ENCODE measurements around the gene BMPR2. TPM values are rescaled to one million over a fixed set of nuclear protein-coding genes. Genes with fewer than 3 reads are reported as not detected.
"Not testable (repeated sequence)": the region's sequence is repeated elsewhere in the genome, so short reads cannot be mapped to it uniquely, and the experiment has no call there.

Gene BMPR2
- 10 to 100 TPM; 12.8 to 14.6 TPM for total RNA-seq

DNA sequence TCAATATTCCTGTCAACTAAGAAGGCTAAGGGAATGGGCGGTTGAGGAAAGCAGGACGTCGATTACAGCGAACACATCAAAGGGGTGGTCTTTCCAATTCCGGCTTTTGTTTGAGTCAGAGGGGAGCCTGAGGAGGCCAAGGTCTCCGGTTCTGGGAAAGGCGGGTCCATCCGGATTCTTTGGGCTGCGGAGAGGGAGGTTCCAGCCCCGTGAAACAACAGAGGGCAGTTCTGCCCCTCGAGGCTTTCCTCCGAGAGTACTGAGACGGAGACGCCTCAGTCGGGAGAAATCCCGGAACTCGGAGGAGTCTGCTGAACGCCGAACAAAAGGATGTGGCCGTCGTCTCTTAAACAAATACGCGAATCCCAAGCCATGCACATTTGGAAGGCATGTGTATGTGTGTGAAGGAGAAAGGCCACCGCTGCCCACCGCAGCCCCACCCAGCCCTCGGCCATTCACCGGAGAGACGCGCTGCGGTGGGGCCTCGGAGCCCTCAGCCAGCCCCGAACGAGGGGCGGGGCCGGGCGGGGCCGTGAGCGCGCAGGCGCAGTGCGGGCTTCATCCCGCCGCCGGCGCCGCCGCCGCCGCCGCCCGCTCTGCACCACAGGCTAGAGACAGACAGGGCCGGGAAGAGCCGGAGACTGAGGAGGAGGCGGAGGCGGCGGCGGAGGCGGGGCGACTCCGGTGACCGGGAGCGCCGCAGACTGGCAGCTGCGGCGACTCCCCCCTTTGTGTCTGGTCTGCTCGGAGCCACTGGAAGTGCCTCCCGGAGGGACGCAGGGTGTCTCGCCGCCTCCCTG is at the start of gene BMPR2:
TSS of gene BMPR2 (plus strand) at position 719 of the 800 bp plus-strand sequence. CDS start 1,148 bp downstream, outside the sequence.
- peak; percentile 93 for DNase-seq
- POLR2A ChIA-PET = no interaction called here
- ATAC-seq (ENCODE audit: low read depth) = peak; percentile 89
- H3K9me3 Mint-ChIP-seq = no peaks in the 10 kb centered on the region
- peak within 1 kb of the TSS; percentile 98 for H3K4me3 Mint-ChIP-seq
- peaks cover 1% of the 10 kb centered on the region for H3K36me3 Mint-ChIP-seq
- H3K27me3 Mint-ChIP-seq = peaks cover 14% of the 10 kb centered on the region
- peak within 1 kb of the TSS; percentile 89 for H3K27ac Mint-ChIP-seq
- H3K4me1 Mint-ChIP-seq = peaks cover 20% of the 10 kb centered on the region

DNA sequence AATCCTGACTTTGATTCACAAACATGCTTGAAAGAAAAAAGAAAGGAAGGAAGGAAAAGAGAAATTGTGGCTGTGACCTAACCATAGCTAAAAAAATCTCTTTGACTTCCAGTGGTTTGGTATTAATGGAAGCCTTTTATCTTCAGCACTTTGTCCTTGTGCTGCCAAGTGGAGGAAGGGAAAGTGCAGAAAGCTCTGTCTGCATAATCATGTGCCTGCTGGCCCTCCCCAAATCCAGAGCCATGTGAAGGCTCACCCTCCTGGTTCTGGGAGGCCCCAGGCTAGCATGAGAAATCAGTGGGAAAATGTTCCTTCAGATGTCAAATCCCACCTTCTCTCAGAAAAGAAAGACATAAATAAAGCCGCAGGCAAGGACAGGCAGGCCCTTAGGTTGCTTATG is 48.3 kb upstream of the BMPR2 start:
- Mint-ChIP-seq H3K4me3 (no peak overlapping the region), H3K27ac (no peak overlapping the region), H3K4me1 (peaks cover 2% of the 10 kb centered on the region), H3K9me3 (no peaks in the 10 kb centered on the region), H3K27me3 (no peaks in the 10 kb centered on the region), H3K36me3 (no peaks in the 10 kb centered on the region)
- POLR2A ChIA-PET = no interaction called here
- ATAC-seq (ENCODE audit: low read depth) (no peak), DNase-seq (no peak)

DNA sequence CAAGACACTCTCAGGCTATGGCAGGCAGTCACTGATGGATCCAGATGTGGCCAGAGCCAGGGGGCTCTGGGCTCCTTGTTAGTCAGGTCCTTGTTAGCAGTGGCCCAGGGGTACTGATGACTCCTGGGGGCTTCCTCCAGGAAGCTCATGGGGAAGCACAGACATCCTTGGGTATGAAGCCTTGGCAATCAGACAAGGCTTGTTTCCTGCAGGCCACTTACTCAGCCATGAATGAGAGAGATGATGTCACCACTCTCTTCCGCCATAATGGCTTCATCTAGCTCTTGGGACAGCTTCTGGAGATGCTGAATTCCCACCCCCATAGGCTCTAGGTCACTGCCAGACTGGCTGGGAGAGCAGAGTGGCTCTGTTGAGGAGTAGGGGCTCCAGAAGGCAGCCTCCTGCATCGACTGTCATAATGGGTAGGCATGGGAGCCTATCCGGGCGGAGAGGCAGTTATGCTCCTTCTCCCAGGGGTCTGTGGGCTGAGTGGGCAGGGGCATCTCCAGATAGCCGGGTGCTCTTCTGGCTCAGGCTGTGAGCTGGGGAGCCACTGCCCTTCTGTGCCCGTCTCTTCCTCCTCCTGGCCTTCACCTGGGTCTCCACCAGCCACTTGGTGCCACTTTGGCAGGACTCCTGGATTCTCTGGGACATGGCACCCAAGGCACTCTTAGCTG is 40.2 kb upstream of the BMPR2 start:
- no peaks in the 10 kb centered on the region for H3K4me1 Mint-ChIP-seq
- H3K36me3 Mint-ChIP-seq = no peaks in the 10 kb centered on the region
- no peaks in the 10 kb centered on the region for H3K27me3 Mint-ChIP-seq
- no peak for ATAC-seq (ENCODE audit: low read depth)
- POLR2A ChIA-PET = no interaction called here
- no peak for DNase-seq
- no peak overlapping the region for H3K27ac Mint-ChIP-seq
- H3K4me3 Mint-ChIP-seq = no peak overlapping the region
- H3K9me3 Mint-ChIP-seq = no peaks in the 10 kb centered on the region

DNA sequence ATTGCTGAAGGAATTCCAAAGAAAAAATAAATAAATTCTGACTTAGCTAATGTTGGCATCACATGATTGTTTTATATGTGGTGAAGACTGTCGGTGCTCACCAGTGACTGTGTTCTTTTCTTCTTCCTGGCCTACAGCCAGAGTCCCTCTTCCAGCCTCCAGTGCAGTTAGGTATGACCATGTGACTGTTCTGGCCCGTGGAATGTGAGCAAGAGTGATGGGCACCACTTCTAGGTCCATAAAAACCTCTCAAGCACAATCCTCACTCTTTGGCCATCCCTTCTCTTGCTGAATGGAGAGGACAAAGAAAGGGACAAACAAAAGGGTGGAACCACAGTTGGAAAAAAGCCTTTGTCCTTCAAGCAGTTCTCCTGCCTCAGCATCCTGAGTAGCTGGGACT is 39.0 kb upstream of the BMPR2 start:
- ATAC-seq (ENCODE audit: low read depth) (no peak), DNase-seq (no peak)
- H3K27me3 Mint-ChIP-seq = no peaks in the 10 kb centered on the region
- H3K27ac Mint-ChIP-seq = no peak overlapping the region
- H3K4me1 Mint-ChIP-seq = no peaks in the 10 kb centered on the region
- POLR2A ChIA-PET = no interaction called here
- H3K4me3 Mint-ChIP-seq = no peak overlapping the region
- no peaks in the 10 kb centered on the region for H3K36me3 Mint-ChIP-seq
- no peaks in the 10 kb centered on the region for H3K9me3 Mint-ChIP-seq

DNA sequence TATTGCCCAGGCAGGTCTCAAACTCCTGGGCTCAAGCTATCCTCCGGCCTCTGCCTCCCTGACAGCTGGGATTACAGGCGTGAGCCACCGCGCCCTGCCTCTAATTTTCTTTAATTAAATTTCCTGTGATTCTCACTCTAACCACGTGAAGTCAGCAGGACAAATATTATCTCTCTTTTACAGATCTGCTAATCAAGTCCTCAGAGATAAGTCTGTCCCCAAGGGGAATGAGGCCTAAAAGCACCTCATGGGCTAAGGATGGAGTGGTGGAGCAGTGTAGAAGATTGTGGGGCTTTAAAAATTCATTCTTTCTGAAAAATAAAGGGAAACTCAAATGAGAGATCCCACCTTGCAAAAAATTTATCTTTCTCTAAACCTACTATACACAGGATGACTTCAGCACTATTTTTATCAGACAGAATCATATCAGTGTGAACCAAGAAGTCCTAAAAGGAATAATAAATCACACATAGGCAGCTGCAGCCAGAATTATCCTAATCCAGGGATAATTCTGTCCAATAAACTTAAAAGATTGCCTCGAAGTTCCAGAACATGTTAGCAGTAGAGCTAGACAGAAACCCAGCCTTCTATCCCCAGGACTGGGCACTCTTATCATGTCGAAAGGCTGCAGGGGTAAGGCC is 38.3 kb upstream of the BMPR2 start:
- Mint-ChIP-seq H3K4me1 (no peaks in the 10 kb centered on the region), H3K36me3 (no peaks in the 10 kb centered on the region), H3K27me3 (no peaks in the 10 kb centered on the region), H3K4me3 (no peak overlapping the region), H3K27ac (no peak overlapping the region), H3K9me3 (no peaks in the 10 kb centered on the region)
- POLR2A ChIA-PET = no interaction called here
- DNase-seq = no peak
- no peak for ATAC-seq (ENCODE audit: low read depth)

DNA sequence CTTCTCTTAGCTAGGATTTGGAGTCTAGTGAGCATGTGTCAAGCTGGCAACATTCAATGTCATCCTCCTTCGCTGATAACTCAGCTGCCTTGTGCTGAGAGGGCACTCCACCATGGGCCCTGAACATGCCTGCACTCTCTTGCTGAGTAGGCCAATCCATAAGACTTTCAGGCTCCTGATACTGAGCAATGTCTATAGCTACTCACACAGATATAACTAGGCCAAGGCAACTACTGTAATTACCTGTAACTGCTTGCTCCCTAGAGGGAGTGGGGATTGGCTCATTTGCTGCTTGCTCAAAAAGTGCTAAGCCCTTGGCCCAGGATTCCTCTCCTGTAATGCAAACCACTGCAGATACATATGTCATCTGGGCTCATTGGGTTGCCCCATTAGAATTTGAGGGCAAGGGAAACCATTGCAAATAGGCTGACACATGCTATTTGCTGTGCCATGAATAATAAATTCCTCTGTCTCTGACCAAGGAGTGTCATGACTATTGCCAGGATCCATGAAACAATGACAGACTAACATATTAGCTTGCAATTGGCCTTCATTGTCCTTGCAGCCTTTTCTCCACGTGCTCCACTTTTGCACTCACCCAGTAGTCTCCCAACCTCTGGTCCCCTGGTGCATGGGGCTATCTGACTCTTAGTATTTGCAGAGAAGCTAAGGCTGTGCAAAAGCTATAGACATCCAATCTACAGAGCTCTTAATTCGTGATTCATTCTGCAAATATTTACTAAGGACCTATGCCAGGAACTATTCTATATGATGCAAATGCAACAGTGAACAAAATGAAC is 36.9 kb upstream of the BMPR2 start:
- H3K9me3 Mint-ChIP-seq = no peaks in the 10 kb centered on the region
- H3K4me3 Mint-ChIP-seq = no peak overlapping the region
- H3K36me3 Mint-ChIP-seq = no peaks in the 10 kb centered on the region
- H3K27me3 Mint-ChIP-seq = no peaks in the 10 kb centered on the region
- POLR2A ChIA-PET = no interaction called here
- H3K27ac Mint-ChIP-seq = no peak overlapping the region
- no peak for ATAC-seq (ENCODE audit: low read depth)
- H3K4me1 Mint-ChIP-seq = peaks cover 3% of the 10 kb centered on the region
- DNase-seq = no peak

DNA sequence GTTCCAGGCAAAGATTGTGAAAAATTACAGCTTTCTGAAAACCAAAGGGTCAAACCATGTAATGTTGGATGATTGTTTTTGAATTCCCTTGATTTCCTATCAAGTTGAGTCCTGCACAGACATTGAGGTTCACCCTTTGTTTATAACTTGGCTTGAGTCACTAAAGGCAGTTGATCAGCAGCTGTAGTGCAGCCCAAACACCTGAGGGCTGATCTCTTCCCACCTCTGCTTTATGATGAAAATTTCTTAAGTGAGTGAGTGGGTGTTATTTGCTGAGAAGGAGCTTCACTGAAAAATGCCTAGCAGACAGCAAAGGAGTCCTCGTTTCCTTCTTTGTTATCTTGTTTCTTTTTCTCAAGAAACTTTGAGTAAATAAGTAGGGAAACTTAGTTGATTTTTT is 31.9 kb upstream of the BMPR2 start:
- no peaks in the 10 kb centered on the region for H3K36me3 Mint-ChIP-seq
- H3K4me1 Mint-ChIP-seq = peaks cover 3% of the 10 kb centered on the region
- no peaks in the 10 kb centered on the region for H3K27me3 Mint-ChIP-seq
- POLR2A ChIA-PET = no interaction called here
- no peak overlapping the region for H3K27ac Mint-ChIP-seq
- DNase-seq (no peak), ATAC-seq (ENCODE audit: low read depth) (no peak)
- no peaks in the 10 kb centered on the region for H3K9me3 Mint-ChIP-seq
- no peak overlapping the region for H3K4me3 Mint-ChIP-seq

DNA sequence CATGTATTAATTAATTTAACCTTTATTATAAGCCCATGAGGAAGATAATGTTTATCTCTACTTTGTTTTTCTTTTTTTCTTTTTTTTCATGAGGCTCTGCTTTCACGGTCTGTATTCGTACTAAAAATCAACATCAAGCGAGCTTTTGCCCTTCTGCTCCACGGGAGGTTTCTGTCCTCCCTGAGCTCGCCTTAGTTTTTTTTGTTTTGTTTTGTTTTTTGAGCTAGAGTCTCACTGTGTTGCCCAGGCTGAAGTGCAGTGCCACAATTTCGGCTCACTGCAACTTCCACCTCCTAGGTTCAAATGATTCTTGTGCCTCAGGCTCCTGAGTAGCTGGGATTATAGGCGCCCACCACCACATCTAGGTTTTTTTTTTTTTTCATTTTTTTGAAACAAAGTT is 29.9 kb upstream of the BMPR2 start:
- no peak overlapping the region for H3K27ac Mint-ChIP-seq
- ATAC-seq (ENCODE audit: low read depth) = no peak
- H3K4me1 Mint-ChIP-seq = peaks cover 3% of the 10 kb centered on the region
- DNase-seq = no peak
- H3K4me3 Mint-ChIP-seq = no peak overlapping the region
- no peaks in the 10 kb centered on the region for H3K27me3 Mint-ChIP-seq
- H3K36me3 Mint-ChIP-seq = no peaks in the 10 kb centered on the region
- no peaks in the 10 kb centered on the region for H3K9me3 Mint-ChIP-seq
- POLR2A ChIA-PET = no interaction called here

DNA sequence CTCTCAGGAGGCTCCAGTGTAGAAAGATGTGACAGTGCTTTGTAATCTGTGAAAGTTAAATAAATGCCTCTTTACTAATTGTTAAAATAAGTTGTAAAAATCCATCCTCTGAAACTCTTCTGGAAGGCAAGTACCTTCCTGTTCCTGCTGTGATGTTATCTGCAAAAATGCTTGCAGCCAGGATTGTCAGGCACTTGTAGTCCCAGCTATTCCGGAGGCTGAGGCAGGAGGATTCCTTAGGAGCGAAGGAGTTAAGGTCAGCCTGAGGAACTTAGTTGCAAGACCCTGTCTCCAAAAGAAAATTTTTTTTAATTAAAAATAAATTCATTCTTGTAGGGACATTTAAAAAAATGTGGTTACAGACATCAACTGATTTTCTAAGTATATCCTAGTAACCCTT is 22.7 kb upstream of the BMPR2 start:
- ATAC-seq (ENCODE audit: low read depth) = no peak
- POLR2A ChIA-PET = no interaction called here

DNA sequence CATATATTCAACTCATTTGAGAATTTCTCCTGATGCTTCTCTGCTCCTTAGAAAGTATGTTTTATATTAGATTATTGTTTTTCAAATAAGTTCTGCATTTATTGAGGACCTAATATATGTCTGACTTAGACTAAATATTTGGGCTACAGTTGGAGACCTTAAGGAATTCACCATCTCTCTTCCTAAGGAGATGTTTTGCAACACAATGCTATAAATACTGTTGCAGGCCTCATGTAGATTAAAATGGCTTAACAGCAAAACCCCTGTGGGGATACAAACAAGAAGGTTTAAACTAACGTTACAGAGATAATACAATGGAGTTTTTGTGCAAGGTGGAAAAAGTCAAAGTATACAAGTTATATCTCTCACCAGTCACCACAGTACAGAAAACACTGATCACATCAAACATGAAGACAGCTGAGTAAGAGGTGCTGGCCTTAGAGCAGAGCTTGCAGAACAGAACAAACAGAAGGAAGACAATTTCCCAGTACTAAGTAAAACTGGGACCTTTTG is 20.1 kb upstream of the BMPR2 start:
- no peaks in the 10 kb centered on the region for H3K4me1 Mint-ChIP-seq
- no peak overlapping the region for H3K27ac Mint-ChIP-seq
- no peaks in the 10 kb centered on the region for H3K27me3 Mint-ChIP-seq
- ATAC-seq (ENCODE audit: low read depth) (no peak), DNase-seq (no peak)
- no peak overlapping the region for H3K4me3 Mint-ChIP-seq
- H3K36me3 Mint-ChIP-seq = no peaks in the 10 kb centered on the region
- no peaks in the 10 kb centered on the region for H3K9me3 Mint-ChIP-seq
- POLR2A ChIA-PET = no interaction called here

More for the DNA sequence above, 22.7 kb upstream of the BMPR2 start:
- Mint-ChIP-seq H3K27ac (no peak overlapping the region), H3K4me1 (no peaks in the 10 kb centered on the region), H3K27me3 (no peaks in the 10 kb centered on the region), H3K4me3 (no peak overlapping the region), H3K9me3 (no peaks in the 10 kb centered on the region), H3K36me3 (no peaks in the 10 kb centered on the region)
- DNase-seq = no peak

DNA sequence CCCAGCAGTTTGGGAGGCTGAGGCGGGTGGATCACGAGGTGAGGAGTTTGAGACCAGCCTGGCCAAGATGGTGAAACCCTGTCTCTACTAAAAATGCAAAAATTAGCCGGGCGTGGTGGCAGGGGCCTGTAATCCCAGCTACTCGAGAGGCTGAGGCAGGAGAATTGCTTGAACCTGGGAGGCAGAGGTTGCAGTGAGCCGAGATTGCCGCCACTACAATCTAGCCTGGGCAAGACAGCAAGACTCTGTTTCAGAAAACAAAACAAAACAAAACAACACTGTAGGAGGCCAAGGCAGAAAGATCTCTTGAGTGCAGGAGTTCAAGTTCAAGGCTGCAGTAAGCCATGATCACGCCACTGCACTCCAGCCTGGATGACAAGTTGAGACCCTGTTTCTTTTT is 17.2 kb upstream of the BMPR2 start:
- H3K9me3 Mint-ChIP-seq; H3K27me3 Mint-ChIP-seq; POLR2A ChIA-PET; DNase-seq; ATAC-seq (ENCODE audit: low read depth); H3K4me1 Mint-ChIP-seq; H3K4me3 Mint-ChIP-seq; H3K36me3 Mint-ChIP-seq; H3K27ac Mint-ChIP-seq: not testable (repeated sequence)

DNA sequence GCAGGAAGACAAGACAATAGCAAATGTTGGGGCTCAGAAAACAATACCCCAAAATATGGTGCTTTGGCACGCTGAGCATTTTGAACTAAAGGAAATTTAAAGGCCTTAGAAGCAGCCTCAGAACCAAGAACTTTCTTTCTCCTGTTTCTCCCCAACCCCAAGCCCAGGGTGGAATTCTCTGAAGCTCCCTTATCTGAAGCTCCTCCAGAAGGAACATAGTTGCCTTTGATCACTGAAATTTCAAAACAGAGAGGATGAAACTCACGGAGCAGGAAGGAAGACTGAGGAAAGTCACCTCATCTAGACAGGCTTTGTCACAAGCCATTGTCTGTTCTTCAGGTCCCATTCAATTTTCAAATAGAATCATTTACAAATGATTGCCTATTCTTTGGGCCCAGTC is 15.5 kb upstream of the BMPR2 start:
- POLR2A ChIA-PET = no interaction called here
- H3K9me3 Mint-ChIP-seq = no peaks in the 10 kb centered on the region
- no peak overlapping the region for H3K27ac Mint-ChIP-seq
- H3K27me3 Mint-ChIP-seq = no peaks in the 10 kb centered on the region
- no peaks in the 10 kb centered on the region for H3K4me1 Mint-ChIP-seq
- ATAC-seq (ENCODE audit: low read depth) = no peak
- no peak for DNase-seq
- H3K36me3 Mint-ChIP-seq = no peaks in the 10 kb centered on the region
- no peak overlapping the region for H3K4me3 Mint-ChIP-seq

DNA sequence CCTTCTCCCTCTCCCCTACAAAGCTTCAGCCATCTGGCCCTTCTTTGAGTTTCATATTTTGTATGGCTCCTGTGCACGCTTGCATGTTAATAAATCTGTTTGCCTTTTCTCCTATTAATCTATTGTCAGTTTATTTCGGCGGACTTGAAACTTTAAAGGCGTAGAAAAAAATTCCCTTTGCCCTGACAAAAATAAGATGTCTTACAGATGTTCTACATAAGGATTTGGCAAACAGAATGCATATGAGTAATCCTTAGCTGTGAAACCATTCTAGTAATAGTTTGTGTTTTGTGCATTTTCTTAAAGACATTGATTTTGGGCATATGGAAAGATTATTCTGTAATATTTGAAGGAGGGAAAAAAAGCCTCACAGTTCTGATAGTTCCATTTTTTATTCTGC is 15.0 kb upstream of the BMPR2 start:
- H3K27ac Mint-ChIP-seq = no peak overlapping the region
- H3K36me3 Mint-ChIP-seq = no peaks in the 10 kb centered on the region
- H3K4me3 Mint-ChIP-seq = no peak overlapping the region
- H3K27me3 Mint-ChIP-seq = no peaks in the 10 kb centered on the region
- ATAC-seq (ENCODE audit: low read depth) = no peak
- DNase-seq = no peak
- POLR2A ChIA-PET = no interaction called here
- no peaks in the 10 kb centered on the region for H3K9me3 Mint-ChIP-seq
- no peaks in the 10 kb centered on the region for H3K4me1 Mint-ChIP-seq
